ENCODE measurements around the gene PROCA1.
"Not testable (repeated sequence)": the region's sequence is repeated elsewhere in the genome, so short reads cannot be mapped to it uniquely, and the experiment has no call there.

Gene PROCA1

DNA sequence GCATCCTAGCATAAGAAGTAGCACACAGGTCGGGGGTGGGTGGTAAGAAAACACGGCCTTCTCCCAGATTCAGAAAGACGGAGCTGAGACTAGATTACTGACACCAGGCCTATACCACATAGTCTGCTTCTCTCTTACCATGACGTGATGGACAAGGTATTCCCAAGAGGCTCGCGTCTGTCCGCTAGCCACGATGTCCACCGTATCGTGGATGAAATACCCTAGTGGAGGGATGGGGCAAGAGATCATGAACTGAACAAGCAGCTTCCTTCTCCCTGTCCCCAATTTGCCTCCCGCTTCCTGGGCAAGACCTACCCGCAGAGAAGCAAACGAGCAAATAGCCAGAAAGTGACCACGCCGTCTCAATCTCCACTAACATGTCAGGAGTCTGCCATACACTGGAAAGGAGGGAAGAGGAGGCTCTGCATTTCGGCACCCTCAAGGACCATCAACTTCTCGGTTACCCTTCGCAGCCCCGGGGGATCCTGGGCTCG, 13.5 kb upstream of the PROCA1 start:
- Histone ChIP-seq H3K27ac (ENCODE audit: low read depth, low read length) (peak overlapping the region; percentile 93), H3K79me2 (ENCODE audit: control insufficient read depth, low read length) (peaks cover 48% of the 10 kb centered on the region), H3F3A (ENCODE audit: control insufficient read depth, insufficient read depth) (peaks cover 68% of the 10 kb centered on the region), H3K4me1 (ENCODE audit: control insufficient read depth, low read length) (peaks cover 69% of the 10 kb centered on the region), H4K20me1 (ENCODE audit: control insufficient read depth, insufficient read depth, low read depth, low read length) (peaks cover 22% of the 10 kb centered on the region), H3K4me2 (ENCODE audit: low read length) (peak overlapping the region; percentile 100), H3K36me3 (ENCODE audit: control insufficient read depth, low read length) (peaks cover 56% of the 10 kb centered on the region), H3K9me2 (replicated peaks; ENCODE audit: control insufficient read depth, low read length) (no peaks in the 10 kb centered on the region), H3K9me3 (ENCODE audit: control insufficient read depth, insufficient read depth, low read length) (no peaks in the 10 kb centered on the region), H3K4me3 (ENCODE audit: low read length) (peak overlapping the region; percentile 94), H3K27me3 (ENCODE audit: control insufficient read depth, low read length) (0 out of 2 replicates have a peak, but pooled peaks cover 3% of the 10 kb centered on the region)
- no peak for TF ChIP-seq EZH2phosphoT487 (IDR thresholded peaks at IDR 0.05; ENCODE audit: borderline replicate concordance, low read length)
- TF ChIP-seq, protein P1, sequence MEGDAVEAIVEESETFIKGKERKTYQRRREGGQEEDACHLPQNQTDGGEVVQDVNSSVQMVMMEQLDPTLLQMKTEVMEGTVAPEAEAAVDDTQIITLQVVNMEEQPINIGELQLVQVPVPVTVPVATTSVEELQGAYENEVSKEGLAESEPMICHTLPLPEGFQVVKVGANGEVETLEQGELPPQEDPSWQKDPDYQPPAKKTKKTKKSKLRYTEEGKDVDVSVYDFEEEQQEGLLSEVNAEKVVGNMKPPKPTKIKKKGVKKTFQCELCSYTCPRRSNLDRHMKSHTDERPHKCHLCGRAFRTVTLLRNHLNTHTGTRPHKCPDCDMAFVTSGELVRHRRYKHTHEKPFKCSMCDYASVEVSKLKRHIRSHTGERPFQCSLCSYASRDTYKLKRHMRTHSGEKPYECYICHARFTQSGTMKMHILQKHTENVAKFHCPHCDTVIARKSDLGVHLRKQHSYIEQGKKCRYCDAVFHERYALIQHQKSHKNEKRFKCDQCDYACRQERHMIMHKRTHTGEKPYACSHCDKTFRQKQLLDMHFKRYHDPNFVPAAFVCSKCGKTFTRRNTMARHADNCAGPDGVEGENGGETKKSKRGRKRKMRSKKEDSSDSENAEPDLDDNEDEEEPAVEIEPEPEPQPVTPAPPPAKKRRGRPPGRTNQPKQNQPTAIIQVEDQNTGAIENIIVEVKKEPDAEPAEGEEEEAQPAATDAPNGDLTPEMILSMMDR (IDR thresholded peaks at IDR 0.05; ENCODE audit: low read depth, low read length, poor library complexity, severe bottlenecking) = no peak

GRCh38 chr17:28724500-28725165, 12.9 kb upstream of the PROCA1 start:
- Histone ChIP-seq H3K9me3 (ENCODE audit: control insufficient read depth, insufficient read depth, low read length) (no peaks in the 10 kb centered on the region), H3K79me2 (ENCODE audit: control insufficient read depth, low read length) (peaks cover 50% of the 10 kb centered on the region), H3K4me2 (ENCODE audit: low read length) (peak overlapping the region; percentile 100), H3K4me3 (ENCODE audit: low read length) (peak overlapping the region; percentile 94), H3K9me2 (replicated peaks; ENCODE audit: control insufficient read depth, low read length) (no peaks in the 10 kb centered on the region), H3K27ac (ENCODE audit: low read depth, low read length) (peak overlapping the region; percentile 93), H3K4me1 (ENCODE audit: control insufficient read depth, low read length) (peaks cover 66% of the 10 kb centered on the region), H3K27me3 (ENCODE audit: control insufficient read depth, low read length) (0 out of 2 replicates have a peak, but pooled peaks cover 3% of the 10 kb centered on the region), H3F3A (ENCODE audit: control insufficient read depth, insufficient read depth) (peaks cover 70% of the 10 kb centered on the region), H3K36me3 (ENCODE audit: control insufficient read depth, low read length) (peaks cover 60% of the 10 kb centered on the region), H4K20me1 (ENCODE audit: control insufficient read depth, insufficient read depth, low read depth, low read length) (peaks cover 22% of the 10 kb centered on the region)
- TF ChIP-seq, protein P1 (IDR thresholded peaks at IDR 0.05; ENCODE audit: low read depth, low read length, poor library complexity, severe bottlenecking) = no peak
- TF ChIP-seq EZH2phosphoT487 (IDR thresholded peaks at IDR 0.05; ENCODE audit: borderline replicate concordance, low read length) = no peak

DNA sequence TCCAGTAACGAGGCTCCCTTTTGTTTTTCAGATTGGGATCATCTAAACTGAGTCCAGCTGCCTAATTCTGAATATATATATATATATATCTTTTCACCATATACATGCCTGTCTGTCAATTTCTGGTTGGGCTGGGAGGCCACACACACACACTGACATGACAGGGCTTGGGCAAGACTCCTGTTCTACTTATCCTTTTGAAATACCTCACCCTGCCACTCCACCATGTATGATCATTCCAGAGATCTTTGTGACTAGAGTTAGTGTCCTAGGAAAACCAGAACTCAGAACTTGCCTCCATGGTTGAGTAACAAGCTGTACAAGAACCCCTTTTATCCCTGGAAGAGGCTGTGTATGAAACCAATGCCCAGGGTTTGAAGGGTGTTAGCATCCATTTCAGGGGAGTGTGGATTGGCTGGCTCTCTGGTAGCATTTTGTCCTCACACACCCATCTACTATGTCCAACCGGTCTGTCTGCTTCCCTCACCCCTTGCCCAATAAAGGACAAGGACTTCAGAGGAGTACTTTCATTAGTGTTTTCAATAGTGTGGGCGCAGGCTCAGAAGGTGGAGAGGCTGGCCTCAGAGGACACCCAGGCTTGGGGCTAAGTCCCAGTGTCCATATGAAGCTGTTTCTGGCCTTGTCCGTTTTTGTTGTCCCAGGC, 12.3 kb upstream of the PROCA1 start:
- H3K9me2 ChIP-seq (replicated peaks; ENCODE audit: control insufficient read depth, low read length); H3K9me3 ChIP-seq (ENCODE audit: control insufficient read depth, insufficient read depth, low read length); H3K27me3 ChIP-seq (ENCODE audit: control insufficient read depth, low read length): not testable (repeated sequence)
- peaks cover 59% of the 10 kb centered on the region for H3K4me1 ChIP-seq (ENCODE audit: control insufficient read depth, low read length)
- H3F3A ChIP-seq (ENCODE audit: control insufficient read depth, insufficient read depth) = peaks cover 67% of the 10 kb centered on the region
- peaks cover 60% of the 10 kb centered on the region for H3K36me3 ChIP-seq (ENCODE audit: control insufficient read depth, low read length)
- peaks cover 22% of the 10 kb centered on the region for H4K20me1 ChIP-seq (ENCODE audit: control insufficient read depth, insufficient read depth, low read depth, low read length)
- H3K4me2 ChIP-seq (ENCODE audit: low read length) = peak overlapping the region; percentile 100
- H3K4me3 ChIP-seq (ENCODE audit: low read length) = peak overlapping the region; percentile 94
- peak overlapping the region; percentile 93 for H3K27ac ChIP-seq (ENCODE audit: low read depth, low read length)
- peaks cover 50% of the 10 kb centered on the region for H3K79me2 ChIP-seq (ENCODE audit: control insufficient read depth, low read length)
